ENCODE data around the gene STRN3.

DNA sequence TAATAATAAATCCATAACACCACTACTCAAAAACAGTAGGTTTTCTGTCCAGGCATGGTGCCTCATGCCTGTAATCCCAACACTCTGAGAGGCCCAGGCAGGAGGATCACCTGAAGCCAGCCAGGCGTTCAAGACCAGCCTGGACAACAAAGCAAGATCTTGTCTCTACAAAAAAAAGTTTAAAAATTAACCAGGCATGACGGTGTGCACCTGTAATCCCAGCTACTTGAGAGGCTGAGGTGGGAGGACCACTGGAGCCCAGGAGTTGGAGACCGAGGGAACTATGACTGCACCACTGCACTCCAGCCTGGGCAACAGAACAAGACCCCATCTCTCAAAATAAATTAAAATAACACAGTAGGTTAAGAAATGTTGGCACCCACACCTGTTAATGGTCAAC, 45.2 kb downstream of the STRN3 start:
- TF ChIP-seq GATA2 (IDR thresholded peaks at IDR 0.05; ENCODE audit: low read depth, low read length) (no peak), GATA3 (IDR thresholded peaks at IDR 0.05; ENCODE audit: low read depth, low read length) (no peak)
